Naive thymus-derived CD4-positive, alpha-beta T cell (primary cell): Measurements from ENCODE around the gene ZNF362. TPM values are rescaled to one million over a fixed set of nuclear protein-coding genes. Genes with fewer than 3 reads are reported as not detected.

Experiments used
- ATAC-seq: fragments of 150-1000 bp; cut with Tn5 transposase; 2 replicates; pipeline ENCODE4 v1.10.0; 2021; ENCODE audit warnings: mild to moderate bottlenecking, moderate library complexity
- CTCF ChIA-PET: fragments of 350-600 bp; sonication (Branson Sonifier 250); formaldehyde crosslinking; loops from one replicate; lab custom pipeline; 2021; ENCODE audit warnings: antibody characterized with exemption; lab: Charles Lee
- POLR2A ChIA-PET: fragments of 350-600 bp; sonication (Branson Sonifier 250); formaldehyde crosslinking; loops from one replicate; lab custom pipeline; 2021; ENCODE audit warnings: antibody characterized with exemption, inconsistent platforms; lab: Charles Lee
- DNase-seq, 9 donors: peaks; one replicate each; pipeline versions ENCODE4 v3.0.0 to v3.0.0-alpha.2; 2020 to 2022; ENCODE audit warnings: mixed read lengths in 1 of 9
- H3K27ac ChIP-seq: one replicate; pipeline ENCODE4 v1.7.0; 2013; ENCODE audit warnings: mild to moderate bottlenecking, low read depth, low read length, moderate library complexity
- H3K27me3 ChIP-seq, 2 donors: one replicate each; pipeline ENCODE4 v1.7.0; 2013; ENCODE audit warnings: low read length in 2 of 2, mild to moderate bottlenecking in 2 of 2, moderate library complexity in 2 of 2; ENCODE audit not compliant: control insufficient read depth in 2 of 2, insufficient read depth in 2 of 2
- H3K36me3 ChIP-seq, 3 experiments: 1 replicate in 2 of 3; 2 replicates in 1 of 3; pipeline ENCODE4 v1.7.0; 2013; ENCODE audit warnings: low read length in 3 of 3, mild to moderate bottlenecking in 3 of 3, moderate library complexity in 1 of 3; ENCODE audit not compliant: insufficient read depth in 3 of 3, control insufficient read depth in 2 of 3
- H3K4me1 ChIP-seq, 2 donors: one replicate each; pipeline ENCODE4 v1.7.0; 2013; ENCODE audit warnings: low read length in 2 of 2, mild to moderate bottlenecking in 2 of 2, moderate library complexity in 1 of 2; ENCODE audit not compliant: control insufficient read depth in 2 of 2, insufficient read depth in 2 of 2
- H3K4me3 ChIP-seq: 2 replicates; pipeline ENCODE4 v1.7.0; 2013; ENCODE audit warnings: mild to moderate bottlenecking, low read length
- H3K9me3 ChIP-seq, 3 experiments: 1 replicate in 2 of 3; 2 replicates in 1 of 3; pipeline ENCODE4 v1.7.0; 2013; ENCODE audit warnings: low read length in 3 of 3; ENCODE audit not compliant: control insufficient read depth in 2 of 3
- H3K27ac Mint-ChIP-seq, 9 donors: one replicate each; pipeline ENCODE4 v1.8.0; 2020 to 2022; ENCODE audit warnings: mixed read lengths in 9 of 9, mild to moderate bottlenecking in 8 of 9, moderate library complexity in 5 of 9, inconsistent platforms in 2 of 9
- H3K27me3 Mint-ChIP-seq, 5 donors: one replicate each; pipeline ENCODE4 v1.8.0; 2021 to 2022; ENCODE audit warnings: mixed read lengths in 5 of 5, mild to moderate bottlenecking in 1 of 5
- H3K36me3 Mint-ChIP-seq, 5 donors: one replicate each; pipeline ENCODE4 v1.8.0; 2020 to 2022; ENCODE audit warnings: mixed read lengths in 5 of 5, mild to moderate bottlenecking in 3 of 5, inconsistent platforms in 1 of 5
- H3K4me1 Mint-ChIP-seq, 7 donors: one replicate each; pipeline ENCODE4 v1.8.0; 2020 to 2022; ENCODE audit warnings: mixed read lengths in 7 of 7, mild to moderate bottlenecking in 3 of 7, inconsistent platforms in 1 of 7
- H3K4me3 Mint-ChIP-seq, 10 donors: one replicate each; pipeline ENCODE4 v1.8.0; 2020 to 2022; ENCODE audit warnings: mild to moderate bottlenecking in 10 of 10, mixed read lengths in 10 of 10, moderate library complexity in 6 of 10, inconsistent platforms in 2 of 10
- H3K9me3 Mint-ChIP-seq, 11 donors: one replicate each; pipeline ENCODE4 v1.8.0; 2020 to 2022; ENCODE audit warnings: mixed read lengths in 11 of 11, mild to moderate bottlenecking in 4 of 11, inconsistent platforms in 1 of 11, moderate library complexity in 1 of 11
- intact Hi-C, 2 donors: fragments of 100-400 bp; cut with micrococcal nuclease; formaldehyde crosslinking; loops; one replicate each; pipeline ENCODE4 v1.15.1; 2023
- polyA plus RNA-seq, 2 donors: library from polyadenylated mRNA; unstranded; fragments of 300-500 nt; fragmentation: Illumina TruSeq; gene quantifications; one replicate each; pipeline ENCODE4 v1.2.3, GENCODE V29; 2021
- total RNA-seq, 6 experiments: library from RNA in 5 of 6; stranded (reverse) in 5 of 6; gene quantifications; 1 replicate in 5 of 6; 2 replicates in 1 of 6; pipeline ENCODE4 v1.2.3 and lab custom pipeline; 2021 to 2026

The ZNF362 gene
- total and polyA plus RNA-seq, 7 experiments from 2014 or later = 17.2 to 30.5 (median 27.0) TPM

DNA sequence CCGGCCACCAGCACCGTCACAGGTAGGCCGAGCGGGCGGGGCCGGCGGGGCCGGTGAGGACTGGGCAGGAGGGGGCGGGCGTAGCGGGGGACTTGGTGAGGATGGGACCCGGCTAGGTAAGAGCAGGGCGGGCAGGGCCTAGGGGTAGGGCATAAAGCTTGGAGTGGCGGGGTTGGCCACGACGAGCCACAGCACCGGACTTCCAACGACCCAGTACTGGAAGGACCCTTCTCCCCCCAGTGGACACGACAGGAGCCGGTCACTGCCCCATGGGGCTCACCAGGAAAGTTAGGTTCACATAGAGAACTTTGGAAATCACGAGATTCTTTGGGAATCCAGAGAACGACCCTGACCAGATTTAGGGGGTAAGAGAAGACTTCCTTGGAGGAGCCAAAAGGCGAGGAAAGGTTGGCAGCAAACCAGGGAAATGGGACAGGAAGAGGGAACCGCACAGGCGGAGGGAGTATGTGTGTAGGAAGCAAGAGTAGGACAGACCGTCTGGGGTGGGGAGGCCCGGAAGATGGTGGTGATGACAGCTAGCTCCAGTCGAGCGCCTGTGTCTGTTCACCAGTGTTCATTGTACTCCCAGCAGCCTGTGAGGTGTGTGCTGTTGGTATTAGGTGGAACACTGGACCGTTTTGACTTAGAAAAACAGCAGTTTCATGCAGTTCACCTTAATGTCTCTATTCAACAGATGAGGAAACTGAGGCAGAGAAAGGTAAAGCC, 20.4 kb downstream of the ZNF362 start:
- no peaks in the 10 kb centered on the region for H3K27me3 ChIP-seq
- ChIA-PET POLR2A (no interaction called here), CTCF (no interaction called here)
- Mint-ChIP-seq H3K36me3 (peaks cover 2 to 23% (median 9%) of the 10 kb centered on the region in 5 donors), H3K4me1 (peaks cover 17 to 31% (median 23%) of the 10 kb centered on the region in 7 donors), H3K27ac (no peak overlapping the region), H3K27me3 (no peaks in the 10 kb centered on the region), H3K9me3 (no peaks in the 10 kb centered on the region), H3K4me3 (no peak overlapping the region)
- H3K9me3 ChIP-seq = no peaks in the 10 kb centered on the region
- intact Hi-C loops = no loop called here
- H3K36me3 ChIP-seq = peaks cover 0 to 47% (median 10%) of the 10 kb centered on the region in 3 experiments
- H3K4me3 ChIP-seq = no peak overlapping the region
- no peak for ATAC-seq
- no peak overlapping the region for H3K27ac ChIP-seq
- H3K4me1 ChIP-seq = peaks cover 0 to 23% of the 10 kb centered on the region in 2 donors
- DNase-seq = no peak

DNA sequence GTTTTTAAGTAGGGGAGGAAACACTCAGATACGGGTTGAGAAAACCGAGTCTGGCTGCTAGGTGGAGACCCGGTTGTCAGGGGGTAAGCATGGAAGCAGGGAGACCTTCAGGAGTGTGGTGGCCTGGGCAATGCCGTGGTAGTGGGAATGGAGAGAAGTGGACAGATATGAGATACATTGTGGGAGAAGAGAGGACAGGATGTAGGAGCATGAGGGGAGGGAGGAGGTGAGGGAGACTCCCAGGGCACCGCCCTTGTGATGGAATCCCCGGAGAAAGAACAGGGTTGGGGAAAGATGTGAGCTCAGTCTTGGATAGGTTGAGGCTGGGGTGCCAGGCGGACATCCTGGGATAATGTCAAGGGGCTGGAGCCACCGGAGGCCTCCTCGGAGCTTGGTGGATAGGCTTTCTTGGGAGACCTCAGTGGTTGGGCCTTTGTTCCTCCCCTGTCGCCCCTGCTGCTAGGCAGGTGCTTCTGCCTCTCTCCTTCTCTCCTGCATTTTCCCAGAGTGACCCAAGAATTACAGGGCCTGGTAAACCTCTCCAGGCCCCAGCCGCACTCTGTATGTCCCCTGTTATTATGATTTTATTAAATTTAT, 21.3 kb downstream of the ZNF362 start:
- peaks cover 12 to 22% (median 19%) of the 10 kb centered on the region in 7 donors for H3K4me1 Mint-ChIP-seq
- ATAC-seq = no peak
- Histone ChIP-seq H3K9me3 (no peaks in the 10 kb centered on the region), H3K4me1 (peaks cover 0 to 21% of the 10 kb centered on the region in 2 donors), H3K27ac (no peak overlapping the region), H3K36me3 (peaks cover 0 to 56% (median 14%) of the 10 kb centered on the region in 3 experiments), H3K4me3 (no peak overlapping the region), H3K27me3 (no peaks in the 10 kb centered on the region)
- no peaks in the 10 kb centered on the region for H3K27me3 Mint-ChIP-seq
- peaks cover 5 to 31% (median 14%) of the 10 kb centered on the region in 5 donors for H3K36me3 Mint-ChIP-seq
- DNase-seq = no peak
- ChIA-PET POLR2A (no interaction called here), CTCF (no interaction called here)
- H3K27ac Mint-ChIP-seq = no peak overlapping the region
- no peak overlapping the region for H3K4me3 Mint-ChIP-seq
- H3K9me3 Mint-ChIP-seq = no peaks in the 10 kb centered on the region
- intact Hi-C loops = no loop called here

DNA sequence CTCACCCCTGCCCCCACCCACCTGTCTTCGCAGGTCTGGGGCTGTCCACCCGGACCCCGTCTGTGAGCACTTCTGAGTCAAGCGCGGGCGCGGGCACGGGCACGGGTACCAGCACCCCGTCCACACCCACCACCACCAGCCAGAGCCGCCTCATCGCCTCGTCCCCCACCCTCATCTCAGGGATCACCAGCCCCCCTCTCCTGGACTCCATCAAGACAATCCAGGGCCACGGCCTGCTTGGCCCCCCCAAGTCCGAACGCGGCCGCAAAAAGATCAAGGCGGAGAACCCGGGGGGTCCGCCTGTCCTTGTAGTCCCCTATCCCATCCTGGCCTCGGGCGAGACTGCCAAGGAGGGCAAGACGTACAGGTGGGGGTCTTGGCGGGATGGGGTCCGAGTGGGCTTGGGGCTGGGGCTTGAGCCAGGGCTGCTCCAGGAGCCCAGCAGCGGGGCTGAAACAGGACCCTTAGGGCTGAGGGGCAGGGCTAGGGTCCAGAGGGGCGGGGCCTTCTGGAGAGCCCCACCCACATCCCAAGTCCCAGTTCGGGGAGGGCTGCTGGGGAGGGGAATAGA, 23.9 kb downstream of the ZNF362 start:
- no peaks in the 10 kb centered on the region for H3K27me3 Mint-ChIP-seq
- no peaks in the 10 kb centered on the region for H3K9me3 ChIP-seq
- H3K36me3 ChIP-seq = peaks cover 0 to 79% (median 14%) of the 10 kb centered on the region in 3 experiments
- CTCF ChIA-PET = no interaction called here
- no peaks in the 10 kb centered on the region for H3K9me3 Mint-ChIP-seq
- H3K4me3 Mint-ChIP-seq = no peak overlapping the region
- H3K4me1 ChIP-seq = no peaks in the 10 kb centered on the region
- no peak overlapping the region for H3K27ac Mint-ChIP-seq
- H3K36me3 Mint-ChIP-seq = peaks cover 5 to 39% (median 14%) of the 10 kb centered on the region in 5 donors
- H3K27ac ChIP-seq = no peak overlapping the region
- H3K4me3 ChIP-seq = no peak overlapping the region
- ATAC-seq (no peak), DNase-seq (no peak)
- H3K27me3 ChIP-seq = no peaks in the 10 kb centered on the region
- POLR2A ChIA-PET = no interaction called here
- H3K4me1 Mint-ChIP-seq = peaks cover 0 to 5% (median 0%) of the 10 kb centered on the region in 7 donors
- intact Hi-C loops = no loop called here

DNA sequence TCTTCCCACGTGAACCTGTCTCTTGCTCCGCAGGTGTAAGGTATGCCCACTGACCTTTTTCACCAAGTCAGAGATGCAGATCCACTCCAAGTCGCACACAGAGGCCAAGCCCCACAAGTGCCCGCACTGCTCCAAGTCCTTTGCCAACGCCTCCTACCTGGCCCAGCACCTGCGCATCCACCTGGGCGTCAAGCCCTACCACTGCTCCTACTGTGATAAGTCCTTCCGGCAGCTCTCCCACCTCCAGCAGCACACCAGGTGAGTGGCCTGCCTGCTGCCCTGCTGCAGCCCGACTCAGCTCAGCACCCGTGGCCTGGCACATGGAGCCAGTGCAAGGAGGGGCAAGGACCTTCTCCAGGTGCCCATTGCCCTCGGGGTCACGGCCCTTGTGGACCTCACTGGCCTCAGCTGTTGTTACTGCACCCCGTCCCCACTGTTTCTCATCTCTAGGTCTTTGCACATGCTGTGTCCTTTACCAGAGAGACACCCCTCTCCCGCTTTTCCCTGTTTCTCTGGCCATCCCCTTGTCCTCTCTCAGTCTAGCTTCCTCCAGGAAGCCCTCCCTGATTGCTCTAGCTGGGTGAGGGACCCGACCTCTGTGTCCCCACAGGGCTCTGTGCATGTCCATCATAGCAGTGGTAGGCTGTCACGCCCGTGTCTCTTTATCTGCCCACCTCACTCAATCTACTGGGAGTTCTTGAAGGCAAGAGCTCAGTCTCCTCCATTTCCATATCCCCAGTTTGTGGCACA, 25.4 kb downstream of the ZNF362 start:
- H3K9me3 ChIP-seq = no peaks in the 10 kb centered on the region
- H3K4me1 ChIP-seq = no peaks in the 10 kb centered on the region
- no peak overlapping the region for H3K4me3 ChIP-seq
- DNase-seq (no peak), ATAC-seq (no peak)
- H3K27me3 Mint-ChIP-seq = no peaks in the 10 kb centered on the region
- peaks cover 0 to 8% (median 0%) of the 10 kb centered on the region in 7 donors for H3K4me1 Mint-ChIP-seq
- CTCF ChIA-PET = no interaction called here
- peak overlapping the region in 1 of 9 donors; percentile 52 for H3K27ac Mint-ChIP-seq
- peaks cover 0 to 71% (median 14%) of the 10 kb centered on the region in 3 experiments for H3K36me3 ChIP-seq
- H3K36me3 Mint-ChIP-seq = peaks cover 5 to 41% (median 14%) of the 10 kb centered on the region in 5 donors
- H3K4me3 Mint-ChIP-seq = no peak overlapping the region
- no peaks in the 10 kb centered on the region for H3K27me3 ChIP-seq
- H3K27ac ChIP-seq = no peak overlapping the region
- intact Hi-C loops = no loop called here
- POLR2A ChIA-PET = no interaction called here
- no peaks in the 10 kb centered on the region for H3K9me3 Mint-ChIP-seq

DNA sequence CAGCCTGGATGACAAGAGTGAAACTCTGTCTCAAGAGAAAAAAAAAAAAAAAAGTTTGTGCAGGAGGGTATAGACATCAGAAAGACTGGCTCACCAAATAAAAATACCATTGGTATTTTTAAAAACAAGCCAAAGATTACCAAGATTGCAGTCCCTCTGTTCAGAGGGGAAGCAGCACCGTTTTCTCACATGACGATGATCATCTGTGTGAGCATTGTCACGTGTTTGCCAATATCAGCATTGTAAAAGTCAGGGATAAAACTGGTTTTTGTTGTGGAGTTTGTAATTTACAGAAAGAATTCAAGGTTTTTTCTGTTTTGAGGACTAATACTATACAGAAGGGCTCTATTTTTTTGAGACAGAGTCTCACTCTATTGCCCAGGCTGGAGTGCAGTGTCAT, 26.5 kb downstream of the ZNF362 start:
- ATAC-seq (no peak), DNase-seq (no peak)
- Mint-ChIP-seq H3K4me1 (peaks cover 0 to 6% (median 0%) of the 10 kb centered on the region in 7 donors), H3K36me3 (peaks cover 6 to 45% (median 14%) of the 10 kb centered on the region in 5 donors), H3K9me3 (no peaks in the 10 kb centered on the region), H3K27ac (peak overlapping the region in 1 of 9 donors; percentile 2), H3K4me3 (no peak overlapping the region), H3K27me3 (no peaks in the 10 kb centered on the region)
- H3K27me3 ChIP-seq = no peaks in the 10 kb centered on the region
- CTCF ChIA-PET = no interaction called here
- no peaks in the 10 kb centered on the region for H3K4me1 ChIP-seq
- POLR2A ChIA-PET = interaction anchor here (0.7 kb wide), 1 partner anchor 42 kb away, joined by 3 read pairs; no protein-coding TSS in a partner anchor
- intact Hi-C loops = no loop called here
- H3K36me3 ChIP-seq = peaks cover 0 to 60% (median 14%) of the 10 kb centered on the region in 3 experiments
- H3K9me3 ChIP-seq = no peaks in the 10 kb centered on the region
- no peak overlapping the region for H3K4me3 ChIP-seq
- no peak overlapping the region for H3K27ac ChIP-seq

DNA sequence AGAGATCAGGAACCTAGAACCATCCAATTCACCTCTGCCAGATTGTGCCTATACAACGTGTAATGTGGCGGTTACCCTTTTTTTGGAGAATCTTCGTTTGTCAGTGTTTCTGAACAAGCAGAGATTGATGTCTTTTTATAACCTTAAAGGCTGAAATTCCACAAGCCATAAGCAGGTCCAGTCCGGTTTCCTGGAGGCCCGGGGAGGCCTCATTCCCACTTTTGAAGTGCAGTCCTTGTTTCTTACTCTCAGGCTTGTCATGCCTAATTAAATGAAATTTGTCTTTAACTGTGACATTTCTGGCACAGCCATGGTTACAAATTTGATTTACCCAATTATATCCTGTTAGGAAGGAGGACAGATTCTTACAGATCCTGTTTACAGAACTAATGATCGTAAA, 27.8 kb downstream of the ZNF362 start:
- Histone ChIP-seq H3K9me3 (no peaks in the 10 kb centered on the region), H3K27me3 (no peaks in the 10 kb centered on the region), H3K4me1 (no peaks in the 10 kb centered on the region), H3K27ac (no peak overlapping the region), H3K36me3 (peaks cover 0 to 58% (median 14%) of the 10 kb centered on the region in 3 experiments), H3K4me3 (no peak overlapping the region)
- Mint-ChIP-seq H3K4me1 (peaks cover 0 to 7% (median 3%) of the 10 kb centered on the region in 7 donors), H3K9me3 (peaks cover 0 to 2% (median 0%) of the 10 kb centered on the region in 11 donors), H3K27me3 (no peaks in the 10 kb centered on the region), H3K27ac (no peak overlapping the region), H3K36me3 (peaks cover 8 to 50% (median 19%) of the 10 kb centered on the region in 5 donors), H3K4me3 (no peak overlapping the region)
- DNase-seq (no peak), ATAC-seq (no peak)
- ChIA-PET CTCF (no interaction called here), POLR2A (no interaction called here)
- intact Hi-C loops = no loop called here
